Measurements from ENCODE around the gene CD163L1. TPM values are rescaled to one million over a fixed set of nuclear protein-coding genes. Genes with fewer than 3 reads are reported as not detected.
"Not testable (repeated sequence)": the region's sequence is repeated elsewhere in the genome, so short reads cannot be mapped to it uniquely, and the experiment has no call there.

CD163L1 gene
- total RNA-seq, 1 donor from 2014 or later: 1.8 TPM

GRCh38 chr12:7351177-7351576 is 92.8 kb downstream of the CD163L1 start:
- no peak for TF ChIP-seq CTCF (IDR thresholded peaks at IDR 0.05)
- Mint-ChIP-seq H3K36me3 (ENCODE audit: unreplicated experiment) (no peaks in the 10 kb centered on the region), H3K4me3 (ENCODE audit: unreplicated experiment) (no peak overlapping the region), H3K4me1 (ENCODE audit: unreplicated experiment) (no peaks in the 10 kb centered on the region), H3K9me3 (ENCODE audit: unreplicated experiment) (no peaks in the 10 kb centered on the region), H3K27me3 (ENCODE audit: unreplicated experiment) (no peaks in the 10 kb centered on the region), H3K27ac (ENCODE audit: unreplicated experiment) (no peak overlapping the region)
- no peak for DNase-seq (ENCODE audit: extremely low spot score, unreplicated experiment)

GRCh38 chr12:7349418-7349817 is 94.5 kb downstream of the CD163L1 start:
- no peak for TF ChIP-seq CTCF (IDR thresholded peaks at IDR 0.05)
- H3K36me3 Mint-ChIP-seq (ENCODE audit: unreplicated experiment): peaks cover 4% of the 10 kb centered on the region
- no peaks in the 10 kb centered on the region for H3K27me3 Mint-ChIP-seq (ENCODE audit: unreplicated experiment)
- H3K9me3 Mint-ChIP-seq (ENCODE audit: unreplicated experiment): peaks cover 11% of the 10 kb centered on the region
- no peaks in the 10 kb centered on the region for H3K4me1 Mint-ChIP-seq (ENCODE audit: unreplicated experiment)
- H3K4me3 Mint-ChIP-seq (ENCODE audit: unreplicated experiment): no peak overlapping the region
- H3K27ac Mint-ChIP-seq (ENCODE audit: unreplicated experiment): no peak overlapping the region
- DNase-seq (ENCODE audit: extremely low spot score, unreplicated experiment): no peak

- Mint-ChIP-seq H3K27ac (ENCODE audit: unreplicated experiment) (no peak overlapping the region), H3K27me3 (ENCODE audit: unreplicated experiment) (no peaks in the 10 kb centered on the region), H3K9me3 (ENCODE audit: unreplicated experiment) (peaks cover 19% of the 10 kb centered on the region), H3K4me1 (ENCODE audit: unreplicated experiment) (no peaks in the 10 kb centered on the region), H3K4me3 (ENCODE audit: unreplicated experiment) (no peak overlapping the region), H3K36me3 (ENCODE audit: unreplicated experiment) (peaks cover 4% of the 10 kb centered on the region)
- DNase-seq (ENCODE audit: extremely low spot score, unreplicated experiment): no peak
- no peak for TF ChIP-seq CTCF (IDR thresholded peaks at IDR 0.05)
These were observed 97.3 kb downstream of the CD163L1 start for GRCh38 chr12:7346551-7347225.

- Mint-ChIP-seq H3K4me3 (ENCODE audit: unreplicated experiment) (no peak overlapping the region), H3K27me3 (ENCODE audit: unreplicated experiment) (no peaks in the 10 kb centered on the region)
- TF ChIP-seq CTCF (IDR thresholded peaks at IDR 0.05): no peak
These were observed 98.9 kb downstream of the CD163L1 start for GRCh38 chr12:7344833-7345606.

GRCh38 chr12:7339675-7340074 is 104.3 kb downstream of the CD163L1 start:
- Mint-ChIP-seq H3K27me3 (ENCODE audit: unreplicated experiment) (no peaks in the 10 kb centered on the region), H3K4me1 (ENCODE audit: unreplicated experiment) (no peaks in the 10 kb centered on the region), H3K27ac (ENCODE audit: unreplicated experiment) (no peak overlapping the region), H3K9me3 (ENCODE audit: unreplicated experiment) (peaks cover 9% of the 10 kb centered on the region), H3K4me3 (ENCODE audit: unreplicated experiment) (no peak overlapping the region), H3K36me3 (ENCODE audit: unreplicated experiment) (no peaks in the 10 kb centered on the region)
- DNase-seq (ENCODE audit: extremely low spot score, unreplicated experiment): no peak
- no peak for TF ChIP-seq CTCF (IDR thresholded peaks at IDR 0.05)

More at GRCh38 chr12:7344833-7345606, 98.9 kb downstream of the CD163L1 start:
- Mint-ChIP-seq H3K4me1 (ENCODE audit: unreplicated experiment) (no peaks in the 10 kb centered on the region), H3K9me3 (ENCODE audit: unreplicated experiment) (peaks cover 19% of the 10 kb centered on the region), H3K27ac (ENCODE audit: unreplicated experiment) (no peak overlapping the region), H3K36me3 (ENCODE audit: unreplicated experiment) (peaks cover 4% of the 10 kb centered on the region)
- no peak for DNase-seq (ENCODE audit: extremely low spot score, unreplicated experiment)

- not testable (repeated sequence) for H3K27ac Mint-ChIP-seq (ENCODE audit: unreplicated experiment); H3K4me3 Mint-ChIP-seq (ENCODE audit: unreplicated experiment); H3K9me3 Mint-ChIP-seq (ENCODE audit: unreplicated experiment); H3K36me3 Mint-ChIP-seq (ENCODE audit: unreplicated experiment); H3K27me3 Mint-ChIP-seq (ENCODE audit: unreplicated experiment); DNase-seq (ENCODE audit: extremely low spot score, unreplicated experiment); H3K4me1 Mint-ChIP-seq (ENCODE audit: unreplicated experiment)
These were observed 106.2 kb downstream of the CD163L1 start for GRCh38 chr12:7337790-7338189.
